SK-N-SH treated with all-trans-retinoic acid at 6 μM for 48 hours (cell line): Measurements from ENCODE around the gene RRM2.

ENCODE experiments used
- ATAC-seq: fragments of 200-7000 bp; cut with Tn5 transposase; 3 replicates; pipeline ENCODE4 v1.9.1; 2020; ENCODE audit warnings: mild to moderate bottlenecking, moderate library complexity
- ARNTL ChIP-seq: fragments of 450-650 bp; formaldehyde crosslinking; IDR thresholded peaks from 2 replicates; pipeline ENCODE4 v1.5.0; 2020; ENCODE audit warnings: low read depth, mild to moderate bottlenecking, moderate library complexity, borderline replicate concordance
- BACH2 ChIP-seq: fragments of 250-450 bp; sonication (Bioruptor Pico); IDR thresholded peaks from 2 replicates; pipeline ENCODE4 v1.9.0; 2021; ENCODE audit warnings: mild to moderate bottlenecking, borderline replicate concordance
- CSDC2 ChIP-seq: fragments of 250-450 bp; sonication (Bioruptor Pico); IDR thresholded peaks from 2 replicates; pipeline ENCODE4 v1.5.0; 2020; ENCODE audit warnings: mild to moderate bottlenecking, moderate library complexity
- CSRNP3 ChIP-seq: fragments of 250-450 bp; sonication (Bioruptor Pico); IDR thresholded peaks from 2 replicates; pipeline ENCODE4 v1.5.1; 2021; ENCODE audit warnings: mild to moderate bottlenecking, moderate library complexity
- ESRRG ChIP-seq: fragments of 250-450 bp; sonication (Bioruptor Pico); IDR thresholded peaks from 2 replicates; pipeline ENCODE4 v1.6.1; 2021; ENCODE audit warnings: mild to moderate bottlenecking
- GLIS3 ChIP-seq: fragments of 250-450 bp; sonication (Bioruptor Pico); IDR thresholded peaks from 2 replicates; pipeline ENCODE4 v1.5.0; 2020; ENCODE audit warnings: mild to moderate bottlenecking, moderate library complexity
- ISL1 ChIP-seq: fragments of 250-450 bp; sonication (Bioruptor Pico); IDR thresholded peaks from 2 replicates; pipeline ENCODE4 v2.1.2; 2022; ENCODE audit warnings: mild to moderate bottlenecking, moderate library complexity
- PPARA ChIP-seq: fragments of 250-450 bp; sonication (Bioruptor Pico); IDR thresholded peaks from 2 replicates; pipeline ENCODE4 v1.5.0; 2020; ENCODE audit warnings: mild to moderate bottlenecking, borderline replicate concordance
- RARB ChIP-seq: fragments of 250-450 bp; sonication (Bioruptor Pico); IDR thresholded peaks from 2 replicates; pipeline ENCODE4 v1.8.0; 2021; ENCODE audit warnings: mild to moderate bottlenecking, moderate library complexity
- SNAI2 ChIP-seq: fragments of 250-450 bp; sonication (Bioruptor Pico); IDR thresholded peaks from 2 replicates; pipeline ENCODE4 v1.5.0; 2020; ENCODE audit warnings: mild to moderate bottlenecking, moderate library complexity
- TCF4 ChIP-seq: fragments of 250-450 bp; sonication (Bioruptor Pico); IDR thresholded peaks from 2 replicates; pipeline ENCODE4 v1.8.0; 2021; ENCODE audit warnings: mild to moderate bottlenecking, moderate library complexity, borderline replicate concordance
- TOX ChIP-seq: fragments of 250-450 bp; sonication (Bioruptor Pico); IDR thresholded peaks from 2 replicates; pipeline ENCODE4 v1.8.0; 2021; ENCODE audit warnings: mild to moderate bottlenecking, moderate library complexity, borderline replicate concordance
- ZC3H10 ChIP-seq: fragments of 250-450 bp; sonication (Bioruptor Pico); IDR thresholded peaks from 2 replicates; pipeline ENCODE4 v1.5.1; 2021; ENCODE audit warnings: mild to moderate bottlenecking, moderate library complexity
- ZFP3 ChIP-seq: fragments of 250-450 bp; sonication (Bioruptor Pico); IDR thresholded peaks from 2 replicates; pipeline ENCODE4 v1.5.0; 2020; ENCODE audit warnings: mild to moderate bottlenecking, moderate library complexity
- ZFP30 ChIP-seq: fragments of 450-650 bp; formaldehyde crosslinking; IDR thresholded peaks from 2 replicates; pipeline ENCODE4 v1.5.0; 2022; ENCODE audit warnings: mild to moderate bottlenecking, moderate library complexity
- ZNF565 ChIP-seq: fragments of 450-650 bp; formaldehyde crosslinking; conservative IDR thresholded peaks from 2 replicates; pipeline ENCODE4 v1.5.0; 2020; ENCODE audit warnings: low read depth, mild to moderate bottlenecking, moderate library complexity
- ZNF70 ChIP-seq: fragments of 450-650 bp; formaldehyde crosslinking; IDR thresholded peaks from 2 replicates; pipeline ENCODE4 v1.5.0; 2020; ENCODE audit warnings: mild to moderate bottlenecking, moderate library complexity
- ZNF8 ChIP-seq: fragments of 450-650 bp; formaldehyde crosslinking; IDR thresholded peaks from 2 replicates; pipeline ENCODE4 v1.5.0; 2020; ENCODE audit warnings: mild to moderate bottlenecking, moderate library complexity
- TF ChIP-seq, protein P1 (sequence below): fragments of 250-450 bp; sonication (Bioruptor Pico); IDR thresholded peaks from 2 replicates; pipeline ENCODE4 v1.8.0; 2020; ENCODE audit warnings: mild to moderate bottlenecking, moderate library complexity, borderline replicate concordance
- TF ChIP-seq, protein P2 (sequence below): fragments of 250-450 bp; sonication (Bioruptor Pico); IDR thresholded peaks from 2 replicates; pipeline ENCODE4 v1.8.0; 2021; ENCODE audit warnings: low read depth, mild to moderate bottlenecking, moderate library complexity, borderline replicate concordance
- TF ChIP-seq, protein P3 (sequence below): fragments of 250-450 bp; sonication (Bioruptor Pico); IDR thresholded peaks from 2 replicates; pipeline ENCODE4 v1.5.0; 2020; ENCODE audit warnings: mild to moderate bottlenecking, moderate library complexity

The RRM2 gene

DNA sequence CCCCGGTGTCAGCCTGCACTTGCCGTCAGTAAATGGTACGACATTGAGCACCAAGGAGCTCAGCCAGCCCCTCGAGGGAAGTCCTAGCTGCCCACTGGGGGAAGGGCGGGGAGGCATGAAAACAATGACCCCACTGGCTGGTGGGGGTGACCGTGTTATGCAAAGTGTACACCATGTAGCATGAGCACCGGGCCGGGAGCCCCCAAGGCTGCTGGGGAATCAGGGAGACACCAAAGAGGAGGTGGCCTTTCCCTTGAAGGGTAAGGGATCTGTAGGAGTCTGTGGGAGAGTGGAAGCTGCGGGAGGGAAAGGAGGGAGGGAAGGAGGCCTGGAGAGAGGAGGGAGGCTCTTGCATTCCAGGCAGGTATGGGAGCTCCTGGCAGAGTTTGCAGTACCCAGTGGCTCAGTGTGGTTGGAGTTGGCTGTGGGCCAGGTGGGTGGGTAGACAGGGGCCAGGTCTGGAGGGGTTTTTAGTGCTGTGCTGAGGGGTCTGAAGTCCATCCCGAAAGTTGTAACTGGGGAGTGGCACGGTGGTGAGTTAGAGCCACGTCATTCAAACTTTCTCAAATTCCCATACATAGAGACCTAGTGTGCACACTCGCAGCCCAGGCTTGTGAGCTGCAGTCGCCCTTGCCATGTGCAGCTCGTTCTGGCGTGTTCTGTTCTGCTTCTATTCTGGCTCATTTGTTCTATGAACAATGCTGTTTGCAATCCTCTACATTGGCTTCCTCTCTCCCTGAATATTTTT is 22.4 kb downstream of the RRM2 start:
- TF ChIP-seq ISL1 (CRISPR knock-in tag) (no peak), ZFP3 (CRISPR knock-in tag) (peak; percentile 86)
- ATAC-seq: no peak

GRCh38 chr2:10145519-10146357 is 23.2 kb downstream of the RRM2 start:
- ATAC-seq: no peak
- TF ChIP-seq RARB (CRISPR knock-in tag) (no peak), TCF4 (CRISPR knock-in tag) (no peak), CSDC2 (CRISPR knock-in tag) (no peak), ESRRG (no peak), BACH2 (CRISPR knock-in tag) (no peak), CSRNP3 (no peak), ARNTL (CRISPR knock-in tag) (no peak), ZNF565 (CRISPR knock-in tag) (no peak), GLIS3 (CRISPR knock-in tag) (no peak), ZFP3 (CRISPR knock-in tag) (no peak), TOX (no peak), ZNF8 (CRISPR knock-in tag) (no peak), SNAI2 (CRISPR knock-in tag) (no peak), ZFP30 (CRISPR knock-in tag) (no peak), ZNF70 (CRISPR knock-in tag) (no peak), ZC3H10 (CRISPR knock-in tag) (no peak), ISL1 (CRISPR knock-in tag) (no peak)
- TF ChIP-seq, protein P1, sequence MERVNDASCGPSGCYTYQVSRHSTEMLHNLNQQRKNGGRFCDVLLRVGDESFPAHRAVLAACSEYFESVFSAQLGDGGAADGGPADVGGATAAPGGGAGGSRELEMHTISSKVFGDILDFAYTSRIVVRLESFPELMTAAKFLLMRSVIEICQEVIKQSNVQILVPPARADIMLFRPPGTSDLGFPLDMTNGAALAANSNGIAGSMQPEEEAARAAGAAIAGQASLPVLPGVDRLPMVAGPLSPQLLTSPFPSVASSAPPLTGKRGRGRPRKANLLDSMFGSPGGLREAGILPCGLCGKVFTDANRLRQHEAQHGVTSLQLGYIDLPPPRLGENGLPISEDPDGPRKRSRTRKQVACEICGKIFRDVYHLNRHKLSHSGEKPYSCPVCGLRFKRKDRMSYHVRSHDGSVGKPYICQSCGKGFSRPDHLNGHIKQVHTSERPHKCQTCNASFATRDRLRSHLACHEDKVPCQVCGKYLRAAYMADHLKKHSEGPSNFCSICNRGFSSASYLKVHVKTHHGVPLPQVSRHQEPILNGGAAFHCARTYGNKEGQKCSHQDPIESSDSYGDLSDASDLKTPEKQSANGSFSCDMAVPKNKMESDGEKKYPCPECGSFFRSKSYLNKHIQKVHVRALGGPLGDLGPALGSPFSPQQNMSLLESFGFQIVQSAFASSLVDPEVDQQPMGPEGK (CRISPR knock-in tag): no peak
- TF ChIP-seq, protein P2, sequence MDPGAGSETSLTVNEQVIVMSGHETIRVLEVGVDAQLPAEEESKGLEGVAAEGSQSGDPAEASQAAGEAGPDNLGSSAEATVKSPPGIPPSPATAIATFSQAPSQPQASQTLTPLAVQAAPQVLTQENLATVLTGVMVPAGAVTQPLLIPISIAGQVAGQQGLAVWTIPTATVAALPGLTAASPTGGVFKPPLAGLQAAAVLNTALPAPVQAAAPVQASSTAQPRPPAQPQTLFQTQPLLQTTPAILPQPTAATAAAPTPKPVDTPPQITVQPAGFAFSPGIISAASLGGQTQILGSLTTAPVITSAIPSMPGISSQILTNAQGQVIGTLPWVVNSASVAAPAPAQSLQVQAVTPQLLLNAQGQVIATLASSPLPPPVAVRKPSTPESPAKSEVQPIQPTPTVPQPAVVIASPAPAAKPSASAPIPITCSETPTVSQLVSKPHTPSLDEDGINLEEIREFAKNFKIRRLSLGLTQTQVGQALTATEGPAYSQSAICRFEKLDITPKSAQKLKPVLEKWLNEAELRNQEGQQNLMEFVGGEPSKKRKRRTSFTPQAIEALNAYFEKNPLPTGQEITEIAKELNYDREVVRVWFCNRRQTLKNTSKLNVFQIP (CRISPR knock-in tag): no peak
- TF ChIP-seq, protein P3, sequence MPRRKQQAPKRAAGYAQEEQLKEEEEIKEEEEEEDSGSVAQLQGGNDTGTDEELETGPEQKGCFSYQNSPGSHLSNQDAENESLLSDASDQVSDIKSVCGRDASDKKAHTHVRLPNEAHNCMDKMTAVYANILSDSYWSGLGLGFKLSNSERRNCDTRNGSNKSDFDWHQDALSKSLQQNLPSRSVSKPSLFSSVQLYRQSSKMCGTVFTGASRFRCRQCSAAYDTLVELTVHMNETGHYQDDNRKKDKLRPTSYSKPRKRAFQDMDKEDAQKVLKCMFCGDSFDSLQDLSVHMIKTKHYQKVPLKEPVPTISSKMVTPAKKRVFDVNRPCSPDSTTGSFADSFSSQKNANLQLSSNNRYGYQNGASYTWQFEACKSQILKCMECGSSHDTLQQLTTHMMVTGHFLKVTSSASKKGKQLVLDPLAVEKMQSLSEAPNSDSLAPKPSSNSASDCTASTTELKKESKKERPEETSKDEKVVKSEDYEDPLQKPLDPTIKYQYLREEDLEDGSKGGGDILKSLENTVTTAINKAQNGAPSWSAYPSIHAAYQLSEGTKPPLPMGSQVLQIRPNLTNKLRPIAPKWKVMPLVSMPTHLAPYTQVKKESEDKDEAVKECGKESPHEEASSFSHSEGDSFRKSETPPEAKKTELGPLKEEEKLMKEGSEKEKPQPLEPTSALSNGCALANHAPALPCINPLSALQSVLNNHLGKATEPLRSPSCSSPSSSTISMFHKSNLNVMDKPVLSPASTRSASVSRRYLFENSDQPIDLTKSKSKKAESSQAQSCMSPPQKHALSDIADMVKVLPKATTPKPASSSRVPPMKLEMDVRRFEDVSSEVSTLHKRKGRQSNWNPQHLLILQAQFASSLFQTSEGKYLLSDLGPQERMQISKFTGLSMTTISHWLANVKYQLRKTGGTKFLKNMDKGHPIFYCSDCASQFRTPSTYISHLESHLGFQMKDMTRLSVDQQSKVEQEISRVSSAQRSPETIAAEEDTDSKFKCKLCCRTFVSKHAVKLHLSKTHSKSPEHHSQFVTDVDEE (CRISPR knock-in tag): no peak

GRCh38 chr2:10146366-10147005 is 23.9 kb downstream of the RRM2 start:
- no peak for ATAC-seq
- no peak for TF ChIP-seq CSRNP3
- TF ChIP-seq, protein P1 (CRISPR knock-in tag): no peak
- TF ChIP-seq ZNF70 (CRISPR knock-in tag): no peak
- no peak for TF ChIP-seq PPARA (CRISPR knock-in tag)
- TF ChIP-seq ESRRG: no peak
- TF ChIP-seq, protein P3 (CRISPR knock-in tag): no peak
- no peak for TF ChIP-seq BACH2 (CRISPR knock-in tag)
